ENCODE results near the gene CRACR2A. TPM values are rescaled to one million over a fixed set of nuclear protein-coding genes. Genes with fewer than 3 reads are reported as not detected.

CRACR2A gene
- total and polyA plus RNA-seq, 2 of the 4 experiments (the other 2 are of a cell fraction), result 0.54 to 0.60 TPM

- intact Hi-C loops (cut with micrococcal nuclease), result no loop called here
- Histone ChIP-seq H2AK5ac (ENCODE audit: low read depth, low read length) (no peak overlapping the region), H3K18ac (ENCODE audit: low read depth, low read length) (no peak overlapping the region), H3K4me3 (ENCODE audit: insufficient read depth, low read depth, low read length) (no peak overlapping the region), H3K36me3 (ENCODE audit: control insufficient read depth, insufficient read depth, low read length) (no peaks in the 10 kb centered on the region), H3K9me1 (ENCODE audit: insufficient read depth, low read length) (no peaks in the 10 kb centered on the region), H2BK20ac (ENCODE audit: low read depth, low read length) (no peak overlapping the region), H3K9ac (ENCODE audit: low read depth, low read length) (no peak overlapping the region), H3K23ac (ENCODE audit: low read depth, low read length) (no peak overlapping the region), H3K56ac (ENCODE audit: extremely low read depth, insufficient read depth, low read length) (no peak overlapping the region), H2BK5ac (ENCODE audit: low read depth, low read length, poor library complexity, severe bottlenecking) (no peak overlapping the region), H2AK9ac (replicated peaks; ENCODE audit: low read depth, low read length, poor library complexity) (no peak overlapping the region), H4K8ac (ENCODE audit: low read depth in 2 of 2, low read length in 2 of 2) (no peak overlapping the region), H3K79me1 (ENCODE audit: low read depth in 1 of 2, low read length in 2 of 2) (no peaks in the 10 kb centered on the region), H4K20me1 (ENCODE audit: insufficient read depth, low read length) (no peaks in the 10 kb centered on the region), H3K27ac (ENCODE audit: insufficient read depth, low read length) (no peak overlapping the region), H3K27me3 (ENCODE audit: control insufficient read depth, insufficient read depth, low read length) (peaks cover 10% of the 10 kb centered on the region), H4K5ac (ENCODE audit: low read depth, low read length) (no peak overlapping the region), H4K91ac (ENCODE audit: insufficient read depth, low read depth, low read length) (no peak overlapping the region), H3K4ac (ENCODE audit: low read depth, low read length) (no peak overlapping the region), H3K4me2 (ENCODE audit: low read depth, low read length) (no peak overlapping the region), H3K14ac (replicated peaks; ENCODE audit: low read depth, low read length) (no peak overlapping the region), H2BK120ac (ENCODE audit: low read depth, low read length) (no peak overlapping the region), H2AFZ (replicated peaks; ENCODE audit: low read length, poor library complexity) (no peak overlapping the region), H2BK15ac (ENCODE audit: low read depth, low read length) (no peak overlapping the region), H3K9me3 (ENCODE audit: control insufficient read depth, insufficient read depth, low read length) (no peaks in the 10 kb centered on the region), H3K4me1 (ENCODE audit: control insufficient read depth, insufficient read depth, low read length) (no peaks in the 10 kb centered on the region)
- DNase-seq, result no peak
- no TSS peak for BruUV-seq (replicated peaks)
- no peak for TF ChIP-seq NFE2L2 (IDR thresholded peaks at IDR 0.05; ENCODE audit: low read depth, low read length)
- TF ChIP-seq POLR2A (IDR thresholded peaks at IDR 0.05; ENCODE audit: low read depth, low read length), result no peak
- TF ChIP-seq MAFK (IDR thresholded peaks at IDR 0.05; ENCODE audit: low read depth, low read length), result no peak
- TF ChIP-seq USF2 (IDR thresholded peaks at IDR 0.05; ENCODE audit: low read depth, low read length), result no peak
- TF ChIP-seq MAZ (IDR thresholded peaks at IDR 0.05; ENCODE audit: borderline replicate concordance, low read depth, low read length), result no peak
- TF ChIP-seq RAD21 (IDR thresholded peaks at IDR 0.05; ENCODE audit: low read length), result no peak
- no peak for ATAC-seq (ENCODE audit: low read depth)
- in situ Hi-C loops (cut with MboI; ENCODE audit: low sequenced_read_pairs), result no loop called here
- dilution Hi-C loops (cut with HindIII; ENCODE audit: low sequenced_read_pairs, unreplicated experiment), result no loop called here
- POLR2A ChIA-PET (ENCODE audit: unreplicated experiment), result no interaction called here
- CTCF ChIA-PET, result no interaction called here
- WGBS, 2 experiments (ENCODE audit: extremely low coverage in 2 of 2, insufficient read length in 1 of 2), result no CpG with 5 or more reads among the region's 2 CpGs
Observed at GRCh38 chr12:3713947-3714346, 39.0 kb downstream of the CRACR2A start.

All from IMR-90 (cell line).